GM12878 (cell line): ENCODE results near the gene LRRK1. TPM values are rescaled to one million over a fixed set of nuclear protein-coding genes. Genes with fewer than 3 reads are reported as not detected.

Experiments
- ATAC-seq: fragments of 200-7000 bp; cut with Tn5 transposase; 3 replicates; pipeline ENCODE4 v1.9.1; 2020; ENCODE audit warnings: mild to moderate bottlenecking, moderate library complexity
- BruUV-seq: library from RNA; stranded (reverse); fragments of 400-500 nt; replicated peaks from 2 replicates; lab custom pipeline; 2021; lab: Mats Ljungman, UMichigan
- CTCF ChIA-PET: fragments of 300-600 bp; sonication (Branson Sonifier 250); formaldehyde crosslinking; extraction: SDS; loops from one replicate; lab custom pipeline; 2021; ENCODE audit warnings: inconsistent platforms; lab: Yijun Ruan, JAX
- POLR2A ChIA-PET: fragments of 350-600 bp; formaldehyde crosslinking; extraction: SDS; loops from one replicate; lab custom pipeline; 2021; ENCODE audit warnings: inconsistent platforms; lab: Charles Lee
- RAD21 ChIA-PET: fragments of 300-600 bp; sonication (Branson Sonifier 250); formaldehyde crosslinking; loops from one replicate; lab custom pipeline; 2023; ENCODE audit warnings: antibody characterized with exemption; ENCODE audit not compliant: unreplicated experiment; lab: Charles Lee
- SMC1A ChIA-PET: fragments of 300-600 bp; sonication (Branson Sonifier 250); formaldehyde crosslinking; loops from one replicate; lab custom pipeline; 2023; ENCODE audit not compliant: unreplicated experiment, uncharacterized antibody; lab: Charles Lee
- DNase-seq: peaks from one replicate; pipeline ENCODE4 v3.0.0-alpha.2; 2011; ENCODE audit warnings: low read depth, low spot score
- FAIRE-seq: peaks from 3 replicates; lab custom pipeline; 2011; peaks lifted over from hg19 to GRCh38; lab: Jason Lieb, UNC
- H2AFZ ChIP-seq: 2 replicates; pipeline ENCODE4 v1.6.0; 2011; ENCODE audit warnings: low read depth, low read length, control low read depth; ENCODE audit not compliant: control insufficient read depth
- H3K27ac ChIP-seq: 2 replicates; pipeline ENCODE4 v1.5.1; 2011; ENCODE audit warnings: control low read depth; ENCODE audit not compliant: control insufficient read depth, insufficient read depth
- H3K27me3 ChIP-seq, 2 experiments: replicated peaks in 1 of 2; 2 replicates each; pipeline versions ENCODE4 v1.6.0 to v1.6.1; 2011; ENCODE audit warnings: low read length in 1 of 2; ENCODE audit not compliant: control insufficient read depth in 2 of 2, insufficient read depth in 2 of 2
- H3K36me3 ChIP-seq, 2 experiments: 2 replicates each; pipeline ENCODE4 v1.5.1; 2011; ENCODE audit warnings: low read length in 1 of 2; ENCODE audit not compliant: control insufficient read depth in 2 of 2, insufficient read depth in 2 of 2
- H3K4me1 ChIP-seq: 2 replicates; pipeline ENCODE4 v1.6.1; 2011; ENCODE audit warnings: mild to moderate bottlenecking, low read length, moderate library complexity, mixed read lengths; ENCODE audit not compliant: control insufficient read depth, insufficient read depth
- H3K4me2 ChIP-seq: 2 replicates; pipeline ENCODE4 v1.6.0; 2011; ENCODE audit warnings: control low read depth; ENCODE audit not compliant: control insufficient read depth, insufficient read depth
- H3K4me3 ChIP-seq: fragments of 200-600 bp; sonication (generic); 2 replicates; pipeline ENCODE4 v1.5.1; 2016
- H3K79me2 ChIP-seq: 2 replicates; pipeline ENCODE4 v1.6.0; 2011; ENCODE audit warnings: low read length; ENCODE audit not compliant: control insufficient read depth, insufficient read depth
- H3K9ac ChIP-seq: 2 replicates; pipeline ENCODE4 v1.8.0; 2011; ENCODE audit warnings: low read length, control low read depth, mixed read lengths; ENCODE audit not compliant: control insufficient read depth, insufficient read depth
- H3K9me3 ChIP-seq: replicated peaks from 3 replicates; pipeline ENCODE4 v1.5.1; 2011; ENCODE audit warnings: mild to moderate bottlenecking, low read length; ENCODE audit not compliant: control insufficient read depth, insufficient read depth
- H4K20me1 ChIP-seq: 2 replicates; pipeline ENCODE4 v1.6.0; 2011; ENCODE audit not compliant: control insufficient read depth, insufficient read depth
- CBX3 ChIP-seq: fragments of 200-600 bp; sonication (generic); IDR thresholded peaks from 2 replicates; pipeline ENCODE4 v1.6.1; 2016; ENCODE audit warnings: low read depth, borderline replicate concordance
- CBX5 ChIP-seq: sonication (generic); IDR thresholded peaks from 2 replicates; pipeline ENCODE4 v1.6.1; 2016; ENCODE audit warnings: low read depth, moderate library complexity, mild to moderate bottlenecking, inconsistent platforms
- EGR1 ChIP-seq, 2 experiments: IDR thresholded peaks; 1 replicate in 1 of 2; 2 replicates in 1 of 2; pipeline ENCODE4 v1.6.1; 2011 to 2012; ENCODE audit warnings: low read depth in 2 of 2, low read length in 2 of 2, borderline replicate concordance in 1 of 2, mild to moderate bottlenecking in 1 of 2, moderate library complexity in 1 of 2
- GATAD2B ChIP-seq: fragments of 450-650 bp; conservative IDR thresholded peaks from 2 replicates; pipeline ENCODE4 v1.6.1; 2017; ENCODE audit warnings: low read depth, mild to moderate bottlenecking, moderate library complexity
- HDGF ChIP-seq: fragments of 450-650 bp; IDR thresholded peaks from 2 replicates; pipeline ENCODE4 v1.6.1; 2016; ENCODE audit warnings: antibody characterized with exemption
- MEF2A ChIP-seq: IDR thresholded peaks from 2 replicates; pipeline ENCODE4 v1.6.1; 2011; ENCODE audit warnings: low read depth, mild to moderate bottlenecking, low read length, moderate library complexity; ENCODE audit not compliant: insufficient read depth
- NFIC ChIP-seq: IDR thresholded peaks from 2 replicates; pipeline ENCODE4 v1.6.1; 2012; ENCODE audit warnings: low read depth, mild to moderate bottlenecking, inconsistent platforms, low read length, moderate library complexity
- NRF1 ChIP-seq: conservative IDR thresholded peaks from 2 replicates; pipeline ENCODE4 v1.6.1; 2011; ENCODE audit warnings: mild to moderate bottlenecking, low read depth, low read length, improper control_type of control experiment
- PML ChIP-seq: IDR thresholded peaks from 2 replicates; pipeline ENCODE4 v1.6.1; 2012; ENCODE audit warnings: low read length, inconsistent platforms
- POLR2AphosphoS5 ChIP-seq: IDR thresholded peaks from 2 replicates; pipeline ENCODE4 v1.6.1; 2011; ENCODE audit warnings: mild to moderate bottlenecking, low read length, inconsistent platforms
- SMC3 ChIP-seq: IDR thresholded peaks from 2 replicates; pipeline ENCODE4 v1.6.1; 2011; ENCODE audit warnings: low read length, improper control_type of control experiment, borderline replicate concordance
- STAT1 ChIP-seq: fragments of 450-650 bp; conservative IDR thresholded peaks from 2 replicates; pipeline ENCODE4 v1.6.1; 2014; ENCODE audit warnings: antibody characterized with exemption, mild to moderate bottlenecking
- SUPT20H ChIP-seq: IDR thresholded peaks from 2 replicates; pipeline ENCODE4 v1.6.1; 2011; ENCODE audit warnings: low read depth, mild to moderate bottlenecking, low read length, moderate library complexity, borderline replicate concordance; ENCODE audit not compliant: control insufficient read depth
- ZNF217 ChIP-seq: fragments of 450-650 bp; IDR thresholded peaks from 2 replicates; pipeline ENCODE4 v1.6.1; 2017; ENCODE audit warnings: antibody characterized with exemption, mild to moderate bottlenecking
- WGBS: methylation state at CpG from one replicate; pipeline ENCODE4 v1.1.6; 2016; ENCODE audit warnings: low lambda C conversion rate; ENCODE audit not compliant: insufficient replicate concordance, insufficient coverage; ENCODE audit errors: missing lambda C conversion rate; 5-methylcytosine and 5-hydroxymethylcytosine counted together
- in situ Hi-C: fragments of 300-500 bp; cut with MboI; formaldehyde crosslinking; loops from 9 replicates; pipeline ENCODE4 v1.14.3; 2018; ENCODE audit warnings: mixed read lengths
- intact Hi-C: fragments of 100-400 bp; cut with micrococcal nuclease; formaldehyde crosslinking; loops from one replicate; pipeline ENCODE4 v1.14.2; 2022; ENCODE audit not compliant: unreplicated experiment
- polyA plus RNA-seq, 11 experiments: library from polyadenylated mRNA; depleted of rRNA in 4 of 11; unstranded in 6 of 11; stranded (reverse) in 5 of 11; fragments of >200 nt; fragmentation: Nextera tagmentation in 4 of 11; fragmentation: Illumina TruSeq in 1 of 11; extraction: Ambion mirVana in 4 of 11; extraction: Trizol in 1 of 11; gene quantifications; 1 replicate in 1 of 11; 2 replicates in 10 of 11; pipeline versions ENCODE4 v1.2.1 to v1.2.3, GENCODE V29; 2011 to 2016; ENCODE audit warnings: inconsistent platforms in 2 of 11, missing spikeins in 2 of 11, low read depth in 1 of 11
- total RNA-seq, 4 experiments: library from RNA; depleted of rRNA in 3 of 4; stranded (reverse); fragments of >200 nt in 3 of 4; fragmentation: Illumina TruSeq in 1 of 4; extraction: Trizol in 1 of 4; gene quantifications; 2 replicates each; pipeline versions ENCODE4 v1.2.1 to v1.2.3, GENCODE V29; 2013 to 2021
- TF ChIP-seq, protein P1 (sequence below): fragments of 450-650 bp; formaldehyde crosslinking; IDR thresholded peaks from 2 replicates; pipeline ENCODE4 v1.5.0; 2022; ENCODE audit warnings: mild to moderate bottlenecking, missing genetic modification characterization
- TF ChIP-seq, protein P2 (sequence below): fragments of 450-650 bp; IDR thresholded peaks from 2 replicates; pipeline ENCODE4 v1.6.1; 2017; ENCODE audit warnings: antibody characterized with exemption, mild to moderate bottlenecking, moderate library complexity

Gene LRRK1
- total and polyA plus RNA-seq, 10 of the 15 experiments (the other 5 are each of a cell fraction or from before 2014, with no cell fraction given), result 2.2 to 58.3 (median 17.9) TPM

DNA sequence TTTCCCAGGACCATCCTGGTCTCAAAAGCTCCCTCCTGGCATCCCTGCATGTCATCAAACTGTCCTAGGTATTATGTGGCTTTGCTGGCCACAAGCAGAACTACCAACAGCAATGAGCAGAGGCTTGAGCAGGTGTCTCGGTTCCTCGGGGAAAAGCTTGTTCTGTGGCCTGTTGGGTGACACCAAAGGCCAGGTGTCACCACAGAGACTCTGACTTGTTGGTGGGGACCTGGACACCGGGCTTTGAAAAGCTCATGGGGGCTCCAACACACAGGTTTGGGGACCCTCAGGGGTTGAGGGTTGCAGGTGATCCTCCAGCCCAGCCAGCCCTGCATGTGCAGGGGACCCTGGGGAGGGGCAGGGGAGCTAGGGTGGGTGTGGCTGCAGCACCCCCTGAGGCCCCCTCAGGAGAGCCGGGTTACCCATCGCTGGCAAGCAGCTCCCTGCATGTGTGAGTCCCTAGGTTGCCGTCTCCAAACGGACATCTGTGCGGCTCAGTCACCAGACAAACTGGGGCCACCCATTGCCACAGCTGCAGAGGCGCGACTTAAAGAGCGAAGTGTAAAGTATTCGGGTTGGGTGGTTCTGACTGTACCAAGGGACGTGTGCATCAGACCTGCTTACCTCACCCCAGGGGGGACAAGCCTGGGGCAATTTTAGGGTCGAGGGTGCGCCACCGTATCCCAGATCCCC, 192.6 kb downstream of the LRRK1 start:
- RAD21 ChIA-PET, result no interaction called here
- DNase-seq (no peak), ATAC-seq (no peak), FAIRE-seq (no peak)
- no TSS peak for BruUV-seq
- in situ Hi-C loops (no loop called here), intact Hi-C loops (no loop called here)
- Histone ChIP-seq H3K79me2 (no peaks in the 10 kb centered on the region), H3K4me2 (no peak overlapping the region), H3K36me3 (no peaks in the 10 kb centered on the region), H3K4me3 (no peak overlapping the region), H3K27ac (no peak overlapping the region), H3K4me1 (peaks cover 3% of the 10 kb centered on the region; the same call in 1 of the 2 replicates), H3K27me3 (peaks cover 0 to 4% of the 10 kb centered on the region in 2 experiments; a peak in 1 of 4 replicates), H2AFZ (no peak overlapping the region), H3K9me3 (no peaks in the 10 kb centered on the region; the same call in 2 of the 3 replicates), H3K9ac (no peak overlapping the region), H4K20me1 (no peaks in the 10 kb centered on the region; the same call in 1 of the 2 replicates)
- SMC1A ChIA-PET, result interaction anchor here (1.0 kb wide), 1 partner anchor 10 kb away, joined by 4 read pairs; no protein-coding TSS in a partner anchor
- TF ChIP-seq NRF1 (no peak), MEF2A (no peak), SMC3 (no peak), EGR1 (IDR thresholded peaks at IDR 0.05; ENCODE audit: borderline replicate concordance in 1 of 2, low read depth in 2 of 2, low read length in 2 of 2) (no peak), CBX5 (no peak), NFIC (no peak), HDGF (no peak), POLR2AphosphoS5 (no peak), CBX3 (no peak), SUPT20H (no peak), PML (no peak), STAT1 (no peak), ZNF217 (no peak), GATAD2B (no peak)
- TF ChIP-seq, protein P1, sequence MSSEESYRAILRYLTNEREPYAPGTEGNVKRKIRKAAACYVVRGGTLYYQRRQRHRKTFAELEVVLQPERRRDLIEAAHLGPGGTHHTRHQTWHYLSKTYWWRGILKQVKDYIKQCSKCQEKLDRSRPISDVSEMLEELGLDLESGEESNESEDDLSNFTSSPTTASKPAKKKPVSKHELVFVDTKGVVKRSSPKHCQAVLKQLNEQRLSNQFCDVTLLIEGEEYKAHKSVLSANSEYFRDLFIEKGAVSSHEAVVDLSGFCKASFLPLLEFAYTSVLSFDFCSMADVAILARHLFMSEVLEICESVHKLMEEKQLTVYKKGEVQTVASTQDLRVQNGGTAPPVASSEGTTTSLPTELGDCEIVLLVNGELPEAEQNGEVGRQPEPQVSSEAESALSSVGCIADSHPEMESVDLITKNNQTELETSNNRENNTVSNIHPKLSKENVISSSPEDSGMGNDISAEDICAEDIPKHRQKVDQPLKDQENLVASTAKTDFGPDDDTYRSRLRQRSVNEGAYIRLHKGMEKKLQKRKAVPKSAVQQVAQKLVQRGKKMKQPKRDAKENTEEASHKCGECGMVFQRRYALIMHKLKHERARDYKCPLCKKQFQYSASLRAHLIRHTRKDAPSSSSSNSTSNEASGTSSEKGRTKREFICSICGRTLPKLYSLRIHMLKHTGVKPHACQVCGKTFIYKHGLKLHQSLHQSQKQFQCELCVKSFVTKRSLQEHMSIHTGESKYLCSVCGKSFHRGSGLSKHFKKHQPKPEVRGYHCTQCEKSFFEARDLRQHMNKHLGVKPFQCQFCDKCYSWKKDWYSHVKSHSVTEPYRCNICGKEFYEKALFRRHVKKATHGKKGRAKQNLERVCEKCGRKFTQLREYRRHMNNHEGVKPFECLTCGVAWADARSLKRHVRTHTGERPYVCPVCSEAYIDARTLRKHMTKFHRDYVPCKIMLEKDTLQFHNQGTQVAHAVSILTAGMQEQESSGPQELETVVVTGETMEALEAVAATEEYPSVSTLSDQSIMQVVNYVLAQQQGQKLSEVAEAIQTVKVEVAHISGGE (CRISPR knock-in tag), result no peak
- TF ChIP-seq, protein P2, sequence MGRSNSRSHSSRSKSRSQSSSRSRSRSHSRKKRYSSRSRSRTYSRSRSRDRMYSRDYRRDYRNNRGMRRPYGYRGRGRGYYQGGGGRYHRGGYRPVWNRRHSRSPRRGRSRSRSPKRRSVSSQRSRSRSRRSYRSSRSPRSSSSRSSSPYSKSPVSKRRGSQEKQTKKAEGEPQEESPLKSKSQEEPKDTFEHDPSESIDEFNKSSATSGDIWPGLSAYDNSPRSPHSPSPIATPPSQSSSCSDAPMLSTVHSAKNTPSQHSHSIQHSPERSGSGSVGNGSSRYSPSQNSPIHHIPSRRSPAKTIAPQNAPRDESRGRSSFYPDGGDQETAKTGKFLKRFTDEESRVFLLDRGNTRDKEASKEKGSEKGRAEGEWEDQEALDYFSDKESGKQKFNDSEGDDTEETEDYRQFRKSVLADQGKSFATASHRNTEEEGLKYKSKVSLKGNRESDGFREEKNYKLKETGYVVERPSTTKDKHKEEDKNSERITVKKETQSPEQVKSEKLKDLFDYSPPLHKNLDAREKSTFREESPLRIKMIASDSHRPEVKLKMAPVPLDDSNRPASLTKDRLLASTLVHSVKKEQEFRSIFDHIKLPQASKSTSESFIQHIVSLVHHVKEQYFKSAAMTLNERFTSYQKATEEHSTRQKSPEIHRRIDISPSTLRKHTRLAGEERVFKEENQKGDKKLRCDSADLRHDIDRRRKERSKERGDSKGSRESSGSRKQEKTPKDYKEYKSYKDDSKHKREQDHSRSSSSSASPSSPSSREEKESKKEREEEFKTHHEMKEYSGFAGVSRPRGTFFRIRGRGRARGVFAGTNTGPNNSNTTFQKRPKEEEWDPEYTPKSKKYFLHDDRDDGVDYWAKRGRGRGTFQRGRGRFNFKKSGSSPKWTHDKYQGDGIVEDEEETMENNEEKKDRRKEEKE, result no peak
- CTCF ChIA-PET, result interaction anchor here (1.1 kb wide), 1 partner anchor 146 kb away, joined by 6 read pairs; no protein-coding TSS in a partner anchor
- 58% methylated on average over 16 of the region's 16 CpGs for WGBS
- POLR2A ChIA-PET, result no interaction called here
